GM12801 (cell line): Measurements from ENCODE around the gene MEN1.

ENCODE experiments used
- TF ChIP-seq, protein P1 (sequence below): IDR thresholded peaks from one replicate; pipeline ENCODE4 v1.5.1; 2011; ENCODE audit warnings: control low read depth; ENCODE audit not compliant: insufficient read length; ENCODE audit errors: extremely low read depth

Gene MEN1

GRCh38 chr11:64763526-64764039 is 46.8 kb downstream of the MEN1 start:
- TF ChIP-seq, protein P1, sequence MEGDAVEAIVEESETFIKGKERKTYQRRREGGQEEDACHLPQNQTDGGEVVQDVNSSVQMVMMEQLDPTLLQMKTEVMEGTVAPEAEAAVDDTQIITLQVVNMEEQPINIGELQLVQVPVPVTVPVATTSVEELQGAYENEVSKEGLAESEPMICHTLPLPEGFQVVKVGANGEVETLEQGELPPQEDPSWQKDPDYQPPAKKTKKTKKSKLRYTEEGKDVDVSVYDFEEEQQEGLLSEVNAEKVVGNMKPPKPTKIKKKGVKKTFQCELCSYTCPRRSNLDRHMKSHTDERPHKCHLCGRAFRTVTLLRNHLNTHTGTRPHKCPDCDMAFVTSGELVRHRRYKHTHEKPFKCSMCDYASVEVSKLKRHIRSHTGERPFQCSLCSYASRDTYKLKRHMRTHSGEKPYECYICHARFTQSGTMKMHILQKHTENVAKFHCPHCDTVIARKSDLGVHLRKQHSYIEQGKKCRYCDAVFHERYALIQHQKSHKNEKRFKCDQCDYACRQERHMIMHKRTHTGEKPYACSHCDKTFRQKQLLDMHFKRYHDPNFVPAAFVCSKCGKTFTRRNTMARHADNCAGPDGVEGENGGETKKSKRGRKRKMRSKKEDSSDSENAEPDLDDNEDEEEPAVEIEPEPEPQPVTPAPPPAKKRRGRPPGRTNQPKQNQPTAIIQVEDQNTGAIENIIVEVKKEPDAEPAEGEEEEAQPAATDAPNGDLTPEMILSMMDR: no peak

GRCh38 chr11:64762674-64763525 is 47.5 kb downstream of the MEN1 start:
- TF ChIP-seq, protein P1: no peak

- TF ChIP-seq, protein P1: no peak
Measured at GRCh38 chr11:64762277-64762673, 48.1 kb downstream of the MEN1 start.

- TF ChIP-seq, protein P1: no peak
Measured at GRCh38 chr11:64760759-64761420, 49.5 kb downstream of the MEN1 start.

- TF ChIP-seq, protein P1: no peak
Measured at GRCh38 chr11:64759722-64760719, 50.3 kb downstream of the MEN1 start, which contains the start of gene PYGM. TSS of gene PYGM (minus strand) at chr11:64759974. CDS start at chr11:64759898, 76 bp downstream.

DNA sequence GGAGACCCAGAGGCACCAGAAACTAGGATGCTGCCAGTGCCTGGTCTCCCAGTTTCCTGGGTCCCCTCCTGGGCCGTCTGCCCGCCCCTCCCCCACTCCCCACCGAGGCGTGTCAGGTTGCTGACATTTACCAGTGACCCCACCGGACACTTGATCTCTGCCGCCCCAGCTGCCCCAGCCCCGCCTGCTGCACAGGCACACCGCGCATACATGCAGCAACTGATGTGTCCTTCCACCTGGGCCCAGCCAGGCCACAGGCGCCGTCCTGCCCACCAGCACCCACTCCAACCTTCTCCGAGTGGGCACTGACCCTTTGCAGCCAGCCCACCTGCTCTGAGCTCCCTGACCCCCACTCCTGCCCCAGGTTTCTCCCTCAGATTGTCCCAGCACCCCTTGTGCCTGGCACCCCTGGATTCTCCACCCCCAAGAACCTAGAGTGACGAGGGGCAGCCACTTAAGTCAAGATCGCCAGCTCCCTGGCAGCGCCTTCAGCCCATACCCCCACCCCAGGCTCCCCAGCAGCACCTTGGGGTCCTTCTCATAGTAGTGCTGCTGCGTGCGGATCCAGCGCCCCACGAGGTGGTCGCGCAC is 51.1 kb downstream of the MEN1 start:
- TF ChIP-seq, protein P1: no peak
